K562 (cell line): ENCODE results near the gene DGLUCY. TPM values are rescaled to one million over a fixed set of nuclear protein-coding genes. Genes with fewer than 3 reads are reported as not detected.

Experiments
- BCLAF1 ChIP-seq, 2 experiments: fragments of 450-650 bp in 1 of 2; IDR thresholded peaks; 2 replicates each; pipeline ENCODE4 v1.6.1; 2011 to 2017; ENCODE audit warnings: low read depth in 2 of 2, antibody characterized with exemption in 1 of 2, borderline replicate concordance in 1 of 2, low read length in 1 of 2, mild to moderate bottlenecking in 1 of 2, mixed read lengths in 1 of 2; ENCODE audit not compliant: control insufficient read depth in 1 of 2
- COPS2 ChIP-seq: fragments of 450-650 bp; conservative IDR thresholded peaks from 2 replicates; pipeline ENCODE4 v1.6.1; 2016; ENCODE audit warnings: mild to moderate bottlenecking, moderate library complexity
- CREB1 ChIP-seq, 2 experiments: sonication (generic) in 1 of 2; formaldehyde crosslinking in 1 of 2; IDR thresholded peaks; 2 replicates each; pipeline versions ENCODE4 v1.6.1 to v1.8.0; 2012 to 2022; ENCODE audit warnings: inconsistent platforms in 1 of 2, mild to moderate bottlenecking in 1 of 2, missing genetic modification reagents in 1 of 2, moderate library complexity in 1 of 2
- ETV5 ChIP-seq: sonication (generic); formaldehyde crosslinking; IDR thresholded peaks from 2 replicates; pipeline ENCODE4 v1.4.0; 2020; ENCODE audit warnings: low read depth, mild to moderate bottlenecking, missing genetic modification reagents
- KDM4B ChIP-seq, 2 experiments: fragments of 450-650 bp in 1 of 2; sonication (generic) in 1 of 2; IDR thresholded peaks; 2 replicates each; pipeline ENCODE4 v1.6.1; 2016 to 2017; ENCODE audit warnings: borderline replicate concordance in 2 of 2, antibody characterized with exemption in 1 of 2, low read depth in 1 of 2, mild to moderate bottlenecking in 1 of 2
- MIER1 ChIP-seq: fragments of 450-650 bp; IDR thresholded peaks from 2 replicates; pipeline ENCODE4 v1.6.1; 2016; ENCODE audit warnings: antibody characterized with exemption, mild to moderate bottlenecking, low read depth
- NELFE ChIP-seq: IDR thresholded peaks from 2 replicates; pipeline ENCODE4 v1.6.1; 2011; ENCODE audit warnings: mild to moderate bottlenecking; ENCODE audit not compliant: insufficient read depth, insufficient read length
- NR2F6 ChIP-seq: fragments of 450-650 bp; formaldehyde crosslinking; IDR thresholded peaks from 2 replicates; pipeline ENCODE4 v1.4.0; 2020; ENCODE audit warnings: mild to moderate bottlenecking
- RNF2 ChIP-seq: sonication (generic); IDR thresholded peaks from 2 replicates; pipeline ENCODE4 v1.6.1; 2016
- polyA plus RNA-seq, 8 experiments: library from polyadenylated mRNA; depleted of rRNA in 4 of 8; stranded (reverse) in 5 of 8; unstranded in 3 of 8; fragments of >200 nt; fragmentation: Nextera tagmentation in 2 of 8; fragmentation: Illumina TruSeq in 1 of 8; extraction: Ambion mirVana in 2 of 8; extraction: Trizol in 1 of 8; gene quantifications; 2 replicates each; pipeline versions ENCODE4 v1.2.1 to v1.2.3, GENCODE V29; 2011 to 2014; ENCODE audit warnings: inconsistent platforms in 1 of 8, missing spikeins in 1 of 8
- total RNA-seq, 7 experiments: library from RNA; depleted of rRNA in 6 of 7; stranded (reverse); fragments of >200 nt in 6 of 7; fragmentation: Illumina TruSeq in 2 of 7; extraction: Trizol in 2 of 7; gene quantifications; 2 replicates each; pipeline versions ENCODE4 v1.2.1 to v1.2.3, GENCODE V29; 2011 to 2021; ENCODE audit warnings: low replicate concordance in 1 of 7
- TF ChIP-seq, protein P1 (sequence below): sonication (generic); formaldehyde crosslinking; IDR thresholded peaks from 2 replicates; pipeline ENCODE4 v1.8.0; 2023; ENCODE audit warnings: missing genetic modification reagents, mild to moderate bottlenecking, borderline replicate concordance
- TF ChIP-seq, protein P2 (sequence below): fragments of 450-650 bp; conservative IDR thresholded peaks from 2 replicates; pipeline ENCODE4 v1.6.1; 2016; ENCODE audit warnings: missing genetic modification characterization, low read depth, mild to moderate bottlenecking, missing compliant biosample characterization, moderate library complexity

Gene DGLUCY
- total and polyA plus RNA-seq, 9 of the 15 experiments (the other 6 are each of a cell fraction or from before 2014, with no cell fraction given), result 9.9 to 28.4 (median 21.0) TPM

DNA sequence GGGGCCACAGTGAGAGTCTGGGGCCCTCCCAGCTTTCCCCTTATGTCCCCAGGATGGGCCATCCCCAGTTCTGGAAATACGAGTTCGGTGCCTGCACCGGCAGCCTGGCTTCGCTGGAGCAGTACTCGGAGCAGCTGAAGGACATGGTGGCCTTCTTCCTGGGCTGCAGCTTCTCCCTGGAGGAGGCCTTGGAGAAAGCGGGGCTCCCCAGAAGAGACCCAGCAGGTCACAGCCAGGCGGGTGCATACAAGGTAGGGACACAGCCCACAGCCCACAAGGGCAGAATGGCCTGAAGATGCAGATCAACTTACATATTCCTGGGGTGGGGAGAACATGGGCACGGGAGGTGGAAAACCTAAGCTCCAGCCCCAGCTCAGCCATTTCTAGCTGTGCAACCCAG, 56.1 kb downstream of the DGLUCY start (continued):
- TF ChIP-seq, protein P1, sequence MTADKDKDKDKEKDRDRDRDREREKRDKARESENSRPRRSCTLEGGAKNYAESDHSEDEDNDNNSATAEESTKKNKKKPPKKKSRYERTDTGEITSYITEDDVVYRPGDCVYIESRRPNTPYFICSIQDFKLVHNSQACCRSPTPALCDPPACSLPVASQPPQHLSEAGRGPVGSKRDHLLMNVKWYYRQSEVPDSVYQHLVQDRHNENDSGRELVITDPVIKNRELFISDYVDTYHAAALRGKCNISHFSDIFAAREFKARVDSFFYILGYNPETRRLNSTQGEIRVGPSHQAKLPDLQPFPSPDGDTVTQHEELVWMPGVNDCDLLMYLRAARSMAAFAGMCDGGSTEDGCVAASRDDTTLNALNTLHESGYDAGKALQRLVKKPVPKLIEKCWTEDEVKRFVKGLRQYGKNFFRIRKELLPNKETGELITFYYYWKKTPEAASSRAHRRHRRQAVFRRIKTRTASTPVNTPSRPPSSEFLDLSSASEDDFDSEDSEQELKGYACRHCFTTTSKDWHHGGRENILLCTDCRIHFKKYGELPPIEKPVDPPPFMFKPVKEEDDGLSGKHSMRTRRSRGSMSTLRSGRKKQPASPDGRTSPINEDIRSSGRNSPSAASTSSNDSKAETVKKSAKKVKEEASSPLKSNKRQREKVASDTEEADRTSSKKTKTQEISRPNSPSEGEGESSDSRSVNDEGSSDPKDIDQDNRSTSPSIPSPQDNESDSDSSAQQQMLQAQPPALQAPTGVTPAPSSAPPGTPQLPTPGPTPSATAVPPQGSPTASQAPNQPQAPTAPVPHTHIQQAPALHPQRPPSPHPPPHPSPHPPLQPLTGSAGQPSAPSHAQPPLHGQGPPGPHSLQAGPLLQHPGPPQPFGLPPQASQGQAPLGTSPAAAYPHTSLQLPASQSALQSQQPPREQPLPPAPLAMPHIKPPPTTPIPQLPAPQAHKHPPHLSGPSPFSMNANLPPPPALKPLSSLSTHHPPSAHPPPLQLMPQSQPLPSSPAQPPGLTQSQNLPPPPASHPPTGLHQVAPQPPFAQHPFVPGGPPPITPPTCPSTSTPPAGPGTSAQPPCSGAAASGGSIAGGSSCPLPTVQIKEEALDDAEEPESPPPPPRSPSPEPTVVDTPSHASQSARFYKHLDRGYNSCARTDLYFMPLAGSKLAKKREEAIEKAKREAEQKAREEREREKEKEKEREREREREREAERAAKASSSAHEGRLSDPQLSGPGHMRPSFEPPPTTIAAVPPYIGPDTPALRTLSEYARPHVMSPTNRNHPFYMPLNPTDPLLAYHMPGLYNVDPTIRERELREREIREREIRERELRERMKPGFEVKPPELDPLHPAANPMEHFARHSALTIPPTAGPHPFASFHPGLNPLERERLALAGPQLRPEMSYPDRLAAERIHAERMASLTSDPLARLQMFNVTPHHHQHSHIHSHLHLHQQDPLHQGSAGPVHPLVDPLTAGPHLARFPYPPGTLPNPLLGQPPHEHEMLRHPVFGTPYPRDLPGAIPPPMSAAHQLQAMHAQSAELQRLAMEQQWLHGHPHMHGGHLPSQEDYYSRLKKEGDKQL, result no peak
- TF ChIP-seq RNF2 (no peak), NR2F6 (CRISPR knock-in tag) (no peak), MIER1 (no peak), ETV5 (CRISPR knock-in tag) (no peak), COPS2 (no peak), BCLAF1 (IDR thresholded peaks at IDR 0.05; ENCODE audit: borderline replicate concordance in 1 of 2, control insufficient read depth in 1 of 2, low read depth in 2 of 2, low read length in 1 of 2) (no peak), NELFE (no peak), CREB1 (IDR thresholded peaks at IDR 0.05) (no peak), CREB1 (CRISPR knock-in tag; IDR thresholded peaks at IDR 0.05) (no peak), KDM4B (IDR thresholded peaks at IDR 0.05; ENCODE audit: borderline replicate concordance in 2 of 2, low read depth in 1 of 2) (no peak)
- TF ChIP-seq, protein P2, sequence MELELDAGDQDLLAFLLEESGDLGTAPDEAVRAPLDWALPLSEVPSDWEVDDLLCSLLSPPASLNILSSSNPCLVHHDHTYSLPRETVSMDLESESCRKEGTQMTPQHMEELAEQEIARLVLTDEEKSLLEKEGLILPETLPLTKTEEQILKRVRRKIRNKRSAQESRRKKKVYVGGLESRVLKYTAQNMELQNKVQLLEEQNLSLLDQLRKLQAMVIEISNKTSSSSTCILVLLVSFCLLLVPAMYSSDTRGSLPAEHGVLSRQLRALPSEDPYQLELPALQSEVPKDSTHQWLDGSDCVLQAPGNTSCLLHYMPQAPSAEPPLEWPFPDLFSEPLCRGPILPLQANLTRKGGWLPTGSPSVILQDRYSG (tag), result no peak
